Dermis microvascular lymphatic vessel endothelial cell (primary cell): ENCODE measurements around the gene GRIN3A. TPM values are rescaled to one million over a fixed set of nuclear protein-coding genes. Genes with fewer than 3 reads are reported as not detected.

Source experiments
- DNase-seq, 2 donors: peaks; one replicate each; pipeline versions ENCODE4 v3.0.0 to v3.0.0-alpha.2; 2010; ENCODE audit warnings: low read depth in 2 of 2
- total RNA-seq: library from RNA; depleted of rRNA; stranded (reverse); fragments of >200 nt; gene quantifications from 2 replicates; pipeline ENCODE4 v1.2.1, GENCODE V29; 2014

The GRIN3A gene
- total RNA-seq, 1 donor from 2014 or later: not detected

- DNase-seq: no peak
Measured at GRCh38 chr9:101527066-101527465, 211.4 kb downstream of the GRIN3A start.

- DNase-seq: no peak
Measured at GRCh38 chr9:101524371-101524770, 214.1 kb downstream of the GRIN3A start.

Other genes starting within 250 kb of the GRIN3A start
- gene RNF20, start 204.8 kb downstream of the GRIN3A start, total RNA-seq: 18.8 and 19.4 TPM in 2 replicates
- not detected in 2 replicates for gene PPP3R2, start 143.7 kb downstream of the GRIN3A start, total RNA-seq